GM18505 (cell line): ENCODE results near the gene ASS1.

Experiments used
- ATAC-seq: cut with Tn5 transposase; IDR thresholded peaks from one replicate; pipeline ENCODE4 v1.9.1; 2021; ENCODE audit not compliant: unreplicated experiment
- POLR2A ChIP-seq: IDR thresholded peaks from 4 replicates; pipeline ENCODE4 v1.6.1; 2011; ENCODE audit warnings: borderline replicate concordance; ENCODE audit not compliant: insufficient read depth, insufficient read length; ENCODE audit errors: extremely low read depth

Gene ASS1

GRCh38 chr9:130425741-130426466 lies 18.9 kb upstream of the ASS1 start:
- no peak for TF ChIP-seq POLR2A
- no peak for ATAC-seq

GRCh38 chr9:130426467-130426773 lies 18.3 kb upstream of the ASS1 start:
- no peak for TF ChIP-seq POLR2A
- no peak for ATAC-seq

GRCh38 chr9:130426883-130427282 lies 17.9 kb upstream of the ASS1 start:
- no peak for TF ChIP-seq POLR2A
- ATAC-seq = no peak

- ATAC-seq = no peak
- TF ChIP-seq POLR2A = no peak
Observed at GRCh38 chr9:130427326-130427725, 17.4 kb upstream of the ASS1 start.

GRCh38 chr9:130428086-130428665 lies 16.6 kb upstream of the ASS1 start:
- TF ChIP-seq POLR2A = no peak
- ATAC-seq = no peak

GRCh38 chr9:130429381-130429780 lies 15.4 kb upstream of the ASS1 start:
- no peak for ATAC-seq
- no peak for TF ChIP-seq POLR2A

GRCh38 chr9:130429831-130430230 lies 14.9 kb upstream of the ASS1 start:
- TF ChIP-seq POLR2A = no peak
- ATAC-seq = no peak

- ATAC-seq = no peak
Observed at GRCh38 chr9:130430232-130430631, 14.5 kb upstream of the ASS1 start.

GRCh38 chr9:130430734-130431535 lies 13.8 kb upstream of the ASS1 start:
- TF ChIP-seq POLR2A = no peak
- ATAC-seq = no peak

More at GRCh38 chr9:130430232-130430631, 14.5 kb upstream of the ASS1 start:
- TF ChIP-seq POLR2A = no peak

GRCh38 chr9:130431536-130432303 lies 13.0 kb upstream of the ASS1 start:
- ATAC-seq = no peak
- TF ChIP-seq POLR2A = no peak

- TF ChIP-seq POLR2A = no peak
- ATAC-seq = no peak
Observed at GRCh38 chr9:130432362-130432761, 12.4 kb upstream of the ASS1 start.

GRCh38 chr9:130432796-130433167 lies 12.0 kb upstream of the ASS1 start:
- ATAC-seq = no peak
- no peak for TF ChIP-seq POLR2A
